IMR-90 (cell line): ENCODE results near the gene MXRA8. TPM values are rescaled to one million over a fixed set of nuclear protein-coding genes. Genes with fewer than 3 reads are reported as not detected.

ENCODE experiments used
- ATAC-seq: fragments of 200-7000 bp; cut with Tn5 transposase; 2 replicates; pipeline ENCODE4 v1.9.1; 2020; ENCODE audit warnings: low read depth, mild to moderate bottlenecking, moderate library complexity
- BruUV-seq: library from RNA; stranded (reverse); fragments of 400-500 nt; replicated peaks from 2 replicates; lab custom pipeline; 2021; lab: Mats Ljungman, UMichigan
- CTCF ChIA-PET: fragments of 300-600 bp; formaldehyde crosslinking; extraction: SDS; loops from one replicate; lab custom pipeline; 2021; ENCODE audit warnings: antibody characterized with exemption; lab: Yijun Ruan, JAX
- POLR2A ChIA-PET: fragments of 300-600 bp; sonication (Branson Sonifier 250); formaldehyde crosslinking; loops from one replicate; lab custom pipeline; 2022; ENCODE audit warnings: antibody characterized with exemption; ENCODE audit not compliant: unreplicated experiment; lab: Charles Lee
- DNase-seq: peaks from one replicate; pipeline ENCODE4 v3.0.0; 2013
- H2AFZ ChIP-seq: replicated peaks from 2 replicates; pipeline ENCODE3; 2013; ENCODE audit warnings: low read length, mild to moderate bottlenecking; ENCODE audit not compliant: poor library complexity
- H2AK5ac ChIP-seq: 2 replicates; pipeline ENCODE4 v1.6.1; 2013; ENCODE audit warnings: low read depth, low read length, inconsistent platforms
- H2AK9ac ChIP-seq: replicated peaks from 2 replicates; pipeline ENCODE3; 2013; ENCODE audit warnings: mild to moderate bottlenecking, low read depth, low read length, moderate library complexity; ENCODE audit not compliant: poor library complexity
- H2BK120ac ChIP-seq: 2 replicates; pipeline ENCODE4 v1.6.1; 2013; ENCODE audit warnings: low read depth, low read length, inconsistent platforms
- H2BK15ac ChIP-seq: 3 replicates; pipeline ENCODE4 v1.6.1; 2013; ENCODE audit warnings: low read depth, low read length, inconsistent platforms
- H2BK20ac ChIP-seq: 2 replicates; pipeline ENCODE4 v1.6.1; 2013; ENCODE audit warnings: low read depth, mild to moderate bottlenecking, inconsistent platforms, low read length, moderate library complexity
- H2BK5ac ChIP-seq: 2 replicates; pipeline ENCODE4 v1.6.1; 2013; ENCODE audit warnings: mild to moderate bottlenecking, low read depth, low read length, inconsistent platforms; ENCODE audit not compliant: poor library complexity, severe bottlenecking
- H3K14ac ChIP-seq: replicated peaks from 2 replicates; pipeline ENCODE4 v1.6.1; 2013; ENCODE audit warnings: low read depth, low read length, inconsistent platforms
- H3K18ac ChIP-seq: 2 replicates; pipeline ENCODE4 v1.6.1; 2013; ENCODE audit warnings: low read depth, low read length, control low read depth
- H3K23ac ChIP-seq: 2 replicates; pipeline ENCODE4 v1.6.1; 2013; ENCODE audit warnings: low read depth, low read length, inconsistent platforms
- H3K27ac ChIP-seq: 2 replicates; pipeline ENCODE4 v1.5.1; 2013; ENCODE audit warnings: mild to moderate bottlenecking, control low read depth, low read length; ENCODE audit not compliant: insufficient read depth
- H3K27me3 ChIP-seq: 2 replicates; pipeline ENCODE4 v1.6.1; 2013; ENCODE audit warnings: low read length; ENCODE audit not compliant: control insufficient read depth, insufficient read depth
- H3K36me3 ChIP-seq: 2 replicates; pipeline ENCODE4 v1.6.1; 2013; ENCODE audit warnings: low read length, mixed read lengths; ENCODE audit not compliant: control insufficient read depth, insufficient read depth
- H3K4ac ChIP-seq: 2 replicates; pipeline ENCODE4 v1.6.1; 2013; ENCODE audit warnings: low read depth, low read length, inconsistent platforms
- H3K4me1 ChIP-seq: 2 replicates; pipeline ENCODE4 v1.6.1; 2013; ENCODE audit warnings: low read length, mixed read lengths; ENCODE audit not compliant: control insufficient read depth, insufficient read depth
- H3K4me2 ChIP-seq: 2 replicates; pipeline ENCODE4 v1.6.1; 2013; ENCODE audit warnings: low read depth, mild to moderate bottlenecking, control low read depth, low read length, moderate library complexity
- H3K4me3 ChIP-seq: 2 replicates; pipeline ENCODE4 v1.5.1; 2013; ENCODE audit warnings: low read depth, mild to moderate bottlenecking, control low read depth, low read length, moderate library complexity; ENCODE audit not compliant: insufficient read depth
- H3K56ac ChIP-seq: 2 replicates; pipeline ENCODE4 v1.6.1; 2013; ENCODE audit warnings: low read length, inconsistent platforms; ENCODE audit not compliant: insufficient read depth; ENCODE audit errors: extremely low read depth
- H3K79me1 ChIP-seq, 2 experiments: 2 replicates each; pipeline ENCODE4 v1.6.1; 2013; ENCODE audit warnings: low read length in 2 of 2, inconsistent platforms in 1 of 2, low read depth in 1 of 2
- H3K9ac ChIP-seq: 2 replicates; pipeline ENCODE4 v1.6.1; 2013; ENCODE audit warnings: low read depth, low read length, control low read depth
- H3K9me1 ChIP-seq: 2 replicates; pipeline ENCODE4 v1.6.1; 2013; ENCODE audit warnings: low read length, inconsistent platforms; ENCODE audit not compliant: insufficient read depth
- H3K9me3 ChIP-seq: 2 replicates; pipeline ENCODE4 v1.6.1; 2013; ENCODE audit warnings: low read length; ENCODE audit not compliant: control insufficient read depth, insufficient read depth
- H4K20me1 ChIP-seq: 2 replicates; pipeline ENCODE4 v1.6.1; 2013; ENCODE audit warnings: low read length, inconsistent platforms; ENCODE audit not compliant: insufficient read depth
- H4K5ac ChIP-seq: 2 replicates; pipeline ENCODE4 v1.6.1; 2013; ENCODE audit warnings: mild to moderate bottlenecking, low read depth, low read length, control low read depth
- H4K8ac ChIP-seq, 2 experiments: 2 replicates each; pipeline ENCODE4 v1.6.1; 2013; ENCODE audit warnings: low read depth in 2 of 2, low read length in 2 of 2, control low read depth in 1 of 2, inconsistent platforms in 1 of 2
- H4K91ac ChIP-seq: 2 replicates; pipeline ENCODE4 v1.6.1; 2013; ENCODE audit warnings: low read depth, low read length, inconsistent platforms; ENCODE audit not compliant: insufficient read depth
- BHLHE40 ChIP-seq: fragments of 150-350 bp; IDR thresholded peaks from 2 replicates; pipeline ENCODE4 v1.6.1; 2016; ENCODE audit warnings: mild to moderate bottlenecking, low read depth, low read length
- CEBPB ChIP-seq: IDR thresholded peaks from 2 replicates; pipeline ENCODE4 v1.6.1; 2012; ENCODE audit warnings: low read depth, low read length, improper control_type of control experiment
- CHD1 ChIP-seq: IDR thresholded peaks from 2 replicates; pipeline ENCODE4 v1.6.1; 2012; ENCODE audit warnings: low read depth, low read length, improper control_type of control experiment
- ELK1 ChIP-seq: fragments of 150-350 bp; IDR thresholded peaks from 2 replicates; pipeline ENCODE4 v1.6.1; 2016; ENCODE audit warnings: low read depth, mild to moderate bottlenecking, low read length, moderate library complexity, borderline replicate concordance
- FOS ChIP-seq: fragments of 150-350 bp; IDR thresholded peaks from 2 replicates; pipeline ENCODE4 v1.6.1; 2016; ENCODE audit warnings: low read depth, low read length
- MAFK ChIP-seq: IDR thresholded peaks from 2 replicates; pipeline ENCODE4 v1.6.1; 2012; ENCODE audit warnings: low read depth, low read length, improper control_type of control experiment
- MAZ ChIP-seq: IDR thresholded peaks from 2 replicates; pipeline ENCODE4 v1.6.1; 2012; ENCODE audit warnings: low read depth, mild to moderate bottlenecking, low read length, improper control_type of control experiment, moderate library complexity, borderline replicate concordance
- MXI1 ChIP-seq: IDR thresholded peaks from 2 replicates; pipeline ENCODE4 v1.6.1; 2012; ENCODE audit warnings: low read depth, mild to moderate bottlenecking, low read length, moderate library complexity, borderline replicate concordance
- NFE2L2 ChIP-seq: fragments of 150-350 bp; IDR thresholded peaks from 2 replicates; pipeline ENCODE4 v1.6.1; 2016; ENCODE audit warnings: low read depth, mild to moderate bottlenecking, low read length
- POLR2A ChIP-seq: IDR thresholded peaks from 2 replicates; pipeline ENCODE4 v1.6.1; 2012; ENCODE audit warnings: mild to moderate bottlenecking, low read depth, low read length
- RAD21 ChIP-seq: IDR thresholded peaks from 2 replicates; pipeline ENCODE4 v1.6.1; 2012; ENCODE audit warnings: low read length, improper control_type of control experiment
- RCOR1 ChIP-seq: IDR thresholded peaks from 2 replicates; pipeline ENCODE4 v1.6.1; 2012; ENCODE audit warnings: mild to moderate bottlenecking, low read length, improper control_type of control experiment; ENCODE audit not compliant: insufficient replicate concordance
- RFX5 ChIP-seq: IDR thresholded peaks from 2 replicates; pipeline ENCODE4 v1.8.0; 2012; ENCODE audit warnings: low read depth, mild to moderate bottlenecking, low read length, moderate library complexity
- SMC3 ChIP-seq: fragments of 150-350 bp; IDR thresholded peaks from 2 replicates; pipeline ENCODE4 v1.6.1; 2016; ENCODE audit warnings: low read depth, mild to moderate bottlenecking, antibody characterized with exemption, low read length, moderate library complexity
- WGBS, 2 experiments: methylation state at CpG; one replicate each; pipeline versions ENCODE4 v1.1.5 to v1.1.7; 2013; ENCODE audit warnings: missing lambda C conversion rate in 2 of 2; ENCODE audit not compliant: insufficient read length in 1 of 2; ENCODE audit errors: extremely low coverage in 2 of 2; 5-methylcytosine and 5-hydroxymethylcytosine counted together
- dilution Hi-C: fragments of 300-500 bp; cut with HindIII; formaldehyde crosslinking; loops from one replicate; pipeline ENCODE4 v1.14.3; 2018; ENCODE audit warnings: low sequenced_read_pairs; ENCODE audit not compliant: unreplicated experiment
- in situ Hi-C: fragments of 300-500 bp; cut with MboI; formaldehyde crosslinking; loops from 3 replicates; pipeline ENCODE4 v1.14.3; 2019; ENCODE audit warnings: low sequenced_read_pairs, inconsistent platforms, mixed read lengths
- intact Hi-C: fragments of 100-400 bp; cut with micrococcal nuclease; formaldehyde crosslinking; loops from 2 replicates; pipeline ENCODE4 v1.10.0; 2022
- polyA plus RNA-seq, 3 experiments: library from polyadenylated mRNA; depleted of rRNA; stranded (reverse); fragments of >200 nt; gene quantifications; 2 replicates each; pipeline ENCODE4 v1.2.3, GENCODE V29; 2012; ENCODE audit warnings: low replicate concordance in 1 of 3
- total RNA-seq: library from RNA; depleted of rRNA; stranded (reverse); fragments of >200 nt; gene quantifications from 2 replicates; pipeline ENCODE4 v1.2.3, GENCODE V29; 2012
- TF ChIP-seq, protein P1 (sequence below): conservative IDR thresholded peaks from 2 replicates; pipeline ENCODE4 v1.5.1; 2012; ENCODE audit warnings: mild to moderate bottlenecking, low read depth, low read length, improper control_type of control experiment

MXRA8 gene
- total and polyA plus RNA-seq, 2 of the 4 experiments (the other 2 are of a cell fraction): 92.5 to 469 TPM

GRCh38 chr1:1399187-1399871 is 41.0 kb upstream of the MXRA8 start, which contains the start of gene CCNL2:
Gene CCNL2 (minus strand): TSS chr1:1399335. CDS start chr1:1399306, 29 bp downstream.
- no peak within 1 kb of the TSS for H2BK15ac ChIP-seq
- peak within 1 kb of the TSS; percentile 48 for H2BK120ac ChIP-seq
- peak within 1 kb of the TSS; percentile 96 for H3K27ac ChIP-seq
- POLR2A ChIA-PET: interaction anchor here (0.7 to 0.9 kb wide), 2 partner anchors 10 to 42 kb away, joined by 3 to 4 read pairs; no protein-coding TSS in a partner anchor
- peaks cover 31% of the 10 kb centered on the region; the same call in 1 of the 2 replicates for H4K20me1 ChIP-seq
- H2AFZ ChIP-seq: peak within 1 kb of the TSS; percentile 94
- peaks cover 11% of the 10 kb centered on the region for H3K9me1 ChIP-seq
- peak within 1 kb of the TSS; percentile 86 for H4K91ac ChIP-seq
- no peaks in the 10 kb centered on the region for H3K27me3 ChIP-seq
- no peaks in the 10 kb centered on the region for H3K9me3 ChIP-seq
- H3K79me1 ChIP-seq: peaks cover 21 to 61% of the 10 kb centered on the region in 2 experiments
- DNase-seq: peak; percentile 97
- peak; percentile 96 for ATAC-seq
- H2AK9ac ChIP-seq: peak within 1 kb of the TSS; percentile 99
- peak within 1 kb of the TSS; percentile 97 for H3K9ac ChIP-seq
- peak within 1 kb of the TSS; percentile 98 for H3K23ac ChIP-seq
- intact Hi-C loops (loop anchor here (2.0 kb wide), 2 partner anchors 51 to 71 kb away; partner anchors contain the start of genes ATAD3B and DVL1), in situ Hi-C loops (no loop called here), dilution Hi-C loops (no loop called here)
- peak within 1 kb of the TSS; percentile 88 for H2BK5ac ChIP-seq
- H3K36me3 ChIP-seq: peaks cover 48% of the 10 kb centered on the region
- H3K18ac ChIP-seq: peak within 1 kb of the TSS; percentile 23; the same call in 1 of the 2 replicates
- BruUV-seq: no TSS peak
- peak within 1 kb of the TSS; percentile 96 for H3K4ac ChIP-seq
- peak within 1 kb of the TSS; percentile 92 for H3K56ac ChIP-seq
- H3K4me1 ChIP-seq: peaks cover 12% of the 10 kb centered on the region
- H3K4me2 ChIP-seq: peak within 1 kb of the TSS; percentile 93
- H4K5ac ChIP-seq: peak within 1 kb of the TSS; percentile 84
- H2BK20ac ChIP-seq: no peak within 1 kb of the TSS
- peak within 1 kb of the TSS; percentile 97 for H3K4me3 ChIP-seq
- 1% methylated on average over 38 of the region's 86 CpGs; no CpG with 5 or more reads in 1 of the 2 experiments for WGBS, 2 experiments
- H3K14ac ChIP-seq: peak within 1 kb of the TSS; percentile 99
- H2AK5ac ChIP-seq: peak within 1 kb of the TSS; percentile 97
- H4K8ac ChIP-seq: peak within 1 kb of the TSS; percentile 83 to 99
- CTCF ChIA-PET: interaction anchor here (0.7 to 1.0 kb wide), 2 partner anchors 11 to 24 kb away, joined by 3 to 4 read pairs; no protein-coding TSS in a partner anchor
- TF ChIP-seq RFX5 (no peak), CHD1 (no peak), CEBPB (no peak), FOS (peak; percentile 93), NFE2L2 (no peak), RAD21 (peak; percentile 22; the same call in 1 of the 2 replicates), POLR2A (peak; percentile 51), BHLHE40 (no peak; the same call in 1 of the 2 replicates), ELK1 (no peak), SMC3 (no peak), RCOR1 (no peak), MAZ (peak; percentile 85; the same call in 1 of the 2 replicates), MAFK (no peak), MXI1 (peak; percentile 89)
- TF ChIP-seq, protein P1, sequence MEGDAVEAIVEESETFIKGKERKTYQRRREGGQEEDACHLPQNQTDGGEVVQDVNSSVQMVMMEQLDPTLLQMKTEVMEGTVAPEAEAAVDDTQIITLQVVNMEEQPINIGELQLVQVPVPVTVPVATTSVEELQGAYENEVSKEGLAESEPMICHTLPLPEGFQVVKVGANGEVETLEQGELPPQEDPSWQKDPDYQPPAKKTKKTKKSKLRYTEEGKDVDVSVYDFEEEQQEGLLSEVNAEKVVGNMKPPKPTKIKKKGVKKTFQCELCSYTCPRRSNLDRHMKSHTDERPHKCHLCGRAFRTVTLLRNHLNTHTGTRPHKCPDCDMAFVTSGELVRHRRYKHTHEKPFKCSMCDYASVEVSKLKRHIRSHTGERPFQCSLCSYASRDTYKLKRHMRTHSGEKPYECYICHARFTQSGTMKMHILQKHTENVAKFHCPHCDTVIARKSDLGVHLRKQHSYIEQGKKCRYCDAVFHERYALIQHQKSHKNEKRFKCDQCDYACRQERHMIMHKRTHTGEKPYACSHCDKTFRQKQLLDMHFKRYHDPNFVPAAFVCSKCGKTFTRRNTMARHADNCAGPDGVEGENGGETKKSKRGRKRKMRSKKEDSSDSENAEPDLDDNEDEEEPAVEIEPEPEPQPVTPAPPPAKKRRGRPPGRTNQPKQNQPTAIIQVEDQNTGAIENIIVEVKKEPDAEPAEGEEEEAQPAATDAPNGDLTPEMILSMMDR: peak; percentile 55
